Stimulated activated CD4-positive, alpha-beta T cell treated with anti-CD3 and anti-CD28 coated beads, TNF-alpha, amount 100 ng/mL, for 1 hour (primary cell): Measurements from ENCODE around the gene IFT81.
"Not testable (repeated sequence)": the region's sequence is repeated elsewhere in the genome, so short reads cannot be mapped to it uniquely, and the experiment has no call there.

ENCODE experiments used
- DNase-seq, 3 donors: peaks; one replicate each; pipeline ENCODE4 v3.0.0-alpha.2; 2020; ENCODE audit warnings: low read depth in 3 of 3, low spot score in 1 of 3

IFT81 gene

DNA sequence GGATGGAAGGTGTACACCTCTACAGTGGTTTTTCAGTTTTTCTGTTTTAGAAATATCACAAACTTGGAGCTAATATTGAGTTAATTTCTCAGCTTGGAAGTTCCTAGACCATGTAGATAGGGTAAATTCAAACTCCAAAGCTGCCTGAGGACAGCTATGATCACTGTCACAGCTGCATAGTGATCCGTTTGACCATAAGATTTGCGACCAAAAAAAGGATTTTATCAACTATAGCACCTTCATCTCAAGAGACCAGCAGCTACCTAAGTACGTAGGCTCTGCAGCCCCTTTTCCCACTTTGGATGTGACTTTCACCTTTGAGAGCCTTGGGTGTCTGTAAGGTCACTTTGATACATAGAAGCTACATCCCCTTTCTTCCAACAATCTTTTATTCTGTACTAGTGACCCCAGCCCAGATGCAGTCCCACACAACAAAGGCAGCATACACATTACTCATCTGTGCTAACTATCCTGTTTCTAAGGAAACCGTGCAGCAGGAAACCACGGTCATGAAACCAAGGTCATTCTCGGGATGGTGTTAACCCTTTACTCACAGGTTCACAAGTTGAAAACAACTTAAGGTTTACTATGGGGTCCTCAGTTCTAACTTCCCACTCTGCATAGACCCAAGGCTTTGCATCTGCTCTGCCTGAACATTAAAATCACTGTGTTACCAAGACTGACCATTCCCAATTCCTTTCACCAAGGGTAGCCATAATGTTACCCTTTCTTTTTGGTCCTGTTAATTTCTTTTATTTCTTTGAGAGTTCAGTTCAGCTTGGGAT is 75.4 kb downstream of the IFT81 start:
- DNase-seq, result no peak

- no peak for DNase-seq
Measured at GRCh38 chr12:110200124-110200417, 75.9 kb downstream of the IFT81 start.

- DNase-seq, result no peak
Measured at GRCh38 chr12:110201995-110202394, 77.8 kb downstream of the IFT81 start.

GRCh38 chr12:110203546-110203945 is 79.4 kb downstream of the IFT81 start:
- no peak for DNase-seq

GRCh38 chr12:110205931-110206330 is 81.8 kb downstream of the IFT81 start:
- no peak for DNase-seq

DNA sequence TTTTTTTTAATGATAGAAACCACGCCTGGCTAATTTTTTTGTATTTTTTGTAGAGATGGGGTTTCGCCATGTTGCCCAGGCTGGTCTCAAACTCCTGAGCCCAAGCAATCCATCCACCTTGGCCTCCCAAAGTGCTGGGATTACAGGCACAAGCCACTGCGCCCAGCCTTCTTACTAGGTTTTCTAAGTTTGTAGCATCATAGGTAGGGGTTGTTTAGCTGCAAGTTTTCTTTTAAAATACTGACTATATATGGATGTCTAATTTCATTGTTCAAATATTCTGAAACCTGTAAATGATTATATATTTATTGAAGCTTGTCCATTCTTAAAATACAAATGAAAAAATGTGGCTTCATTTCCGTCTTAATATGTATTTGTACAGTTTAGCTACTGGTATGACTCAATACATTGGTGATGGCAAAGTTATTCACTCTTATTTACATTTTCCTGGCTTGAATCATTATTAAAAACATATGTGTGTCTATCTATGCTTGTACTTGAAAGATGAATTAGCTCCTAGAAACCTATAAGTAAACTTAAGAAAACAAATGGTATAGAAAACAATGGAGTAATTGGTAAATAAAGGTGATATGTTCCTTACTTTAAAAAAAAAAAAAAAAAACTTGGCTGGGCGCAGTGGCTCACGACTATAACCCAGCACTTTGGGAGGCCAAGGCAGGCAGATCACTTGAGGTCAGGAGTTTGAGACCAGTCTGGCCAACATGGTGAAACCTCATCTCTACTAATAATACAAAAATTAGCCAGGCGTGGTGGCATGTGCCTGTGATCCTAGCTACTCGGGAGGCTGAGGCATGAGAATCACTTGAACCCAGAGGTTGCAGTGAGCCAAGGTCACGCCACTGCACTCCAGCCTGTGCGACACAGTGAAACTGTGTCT is 87.7 kb downstream of the IFT81 start:
- not testable (repeated sequence) for DNase-seq

DNA sequence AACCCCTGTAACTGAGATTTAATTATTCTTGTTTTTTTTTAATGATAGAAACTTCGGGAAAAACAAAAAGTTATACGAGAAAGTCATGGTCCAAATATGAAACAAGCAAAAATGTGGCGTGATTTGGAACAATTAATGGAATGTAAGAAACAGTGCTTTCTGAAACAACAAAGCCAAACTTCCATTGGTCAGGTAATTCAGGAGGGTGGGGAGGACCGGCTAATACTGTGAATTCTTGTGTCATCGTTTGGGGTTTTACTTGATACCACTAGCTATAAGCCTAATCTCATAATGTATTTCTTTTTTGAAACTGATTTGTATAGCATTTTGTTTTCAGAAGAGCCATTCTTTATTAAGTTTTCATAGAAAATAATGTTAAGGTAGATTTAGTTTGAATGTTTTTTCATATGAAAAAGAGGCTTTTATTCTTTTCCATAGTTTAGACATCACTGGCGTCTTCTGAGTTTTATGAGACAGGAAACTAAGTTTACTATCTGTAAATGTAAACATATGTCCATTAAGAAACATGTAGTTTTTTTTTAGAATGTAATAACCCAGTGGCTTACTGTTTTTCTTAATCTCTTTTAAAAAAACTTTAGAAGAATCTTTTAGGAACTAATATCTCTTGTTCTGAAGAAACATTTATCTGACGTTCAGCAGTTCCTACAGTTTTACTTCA is 94.0 kb downstream of the IFT81 start:
- no peak for DNase-seq

DNA sequence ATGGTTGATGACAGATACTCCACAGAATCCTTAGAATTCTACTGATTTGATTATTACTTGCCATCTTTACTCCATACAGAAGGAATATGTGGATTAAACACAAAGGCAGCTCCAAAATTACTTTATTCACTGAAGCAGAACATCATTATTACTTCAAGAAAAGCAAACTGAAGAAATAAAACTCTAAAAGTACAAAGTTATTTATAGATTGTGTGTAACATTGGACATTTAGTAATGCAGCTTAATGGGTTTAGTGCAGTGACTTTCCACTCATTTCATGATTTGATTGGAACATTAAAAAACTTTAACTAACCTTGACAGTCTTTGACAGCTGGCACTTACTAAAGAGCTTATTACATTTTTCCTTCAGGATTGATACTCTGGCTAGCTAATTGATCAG is 97.9 kb downstream of the IFT81 start:
- no peak for DNase-seq

DNA sequence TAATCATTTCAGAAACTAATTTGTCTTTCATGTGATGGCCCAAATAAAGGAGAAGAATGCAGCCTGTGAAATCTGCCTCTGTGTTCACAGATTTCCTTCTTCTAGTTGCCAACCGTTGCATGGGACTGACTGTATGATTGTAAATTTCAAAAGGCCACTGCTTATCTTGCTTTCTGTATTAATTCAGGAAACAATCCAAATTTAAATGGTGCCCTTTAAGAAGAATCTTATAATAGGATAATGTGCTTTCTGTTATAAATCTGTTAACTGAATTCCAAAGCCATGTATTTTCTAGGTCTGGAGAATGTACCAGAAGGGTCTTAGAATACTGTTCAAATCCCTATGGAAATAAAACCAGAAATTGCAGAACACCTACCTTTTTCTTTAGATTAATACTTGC is 98.3 kb downstream of the IFT81 start:
- DNase-seq, result no peak

DNA sequence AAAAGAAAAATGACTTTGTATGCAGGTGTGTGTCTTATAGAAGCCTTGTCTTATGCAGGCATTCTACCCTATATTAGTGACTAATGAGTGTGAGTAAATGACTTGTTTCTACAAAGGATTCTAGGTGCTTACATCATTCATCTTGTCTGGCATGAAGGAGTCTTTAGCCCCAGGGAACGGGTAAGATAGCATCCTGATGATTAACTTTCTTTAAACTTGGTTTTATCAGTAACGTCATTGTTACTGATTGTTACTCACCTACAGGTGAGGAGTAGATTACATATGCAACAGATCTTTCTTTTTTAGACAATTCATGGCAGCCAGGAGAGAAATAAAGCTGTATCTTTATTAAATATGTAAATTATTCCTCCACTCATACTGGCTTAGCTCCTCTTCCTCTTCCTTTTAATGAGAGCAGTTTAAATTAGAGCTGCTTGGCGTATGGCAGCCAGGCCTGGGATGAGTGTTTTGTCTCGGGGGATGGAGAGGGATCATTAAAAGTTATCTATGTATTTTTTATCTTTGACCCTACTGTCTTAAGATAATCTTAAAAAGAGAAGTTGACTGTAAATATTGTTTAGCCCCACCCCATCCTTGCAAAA is 99.7 kb downstream of the IFT81 start:
- DNase-seq, result no peak

DNA sequence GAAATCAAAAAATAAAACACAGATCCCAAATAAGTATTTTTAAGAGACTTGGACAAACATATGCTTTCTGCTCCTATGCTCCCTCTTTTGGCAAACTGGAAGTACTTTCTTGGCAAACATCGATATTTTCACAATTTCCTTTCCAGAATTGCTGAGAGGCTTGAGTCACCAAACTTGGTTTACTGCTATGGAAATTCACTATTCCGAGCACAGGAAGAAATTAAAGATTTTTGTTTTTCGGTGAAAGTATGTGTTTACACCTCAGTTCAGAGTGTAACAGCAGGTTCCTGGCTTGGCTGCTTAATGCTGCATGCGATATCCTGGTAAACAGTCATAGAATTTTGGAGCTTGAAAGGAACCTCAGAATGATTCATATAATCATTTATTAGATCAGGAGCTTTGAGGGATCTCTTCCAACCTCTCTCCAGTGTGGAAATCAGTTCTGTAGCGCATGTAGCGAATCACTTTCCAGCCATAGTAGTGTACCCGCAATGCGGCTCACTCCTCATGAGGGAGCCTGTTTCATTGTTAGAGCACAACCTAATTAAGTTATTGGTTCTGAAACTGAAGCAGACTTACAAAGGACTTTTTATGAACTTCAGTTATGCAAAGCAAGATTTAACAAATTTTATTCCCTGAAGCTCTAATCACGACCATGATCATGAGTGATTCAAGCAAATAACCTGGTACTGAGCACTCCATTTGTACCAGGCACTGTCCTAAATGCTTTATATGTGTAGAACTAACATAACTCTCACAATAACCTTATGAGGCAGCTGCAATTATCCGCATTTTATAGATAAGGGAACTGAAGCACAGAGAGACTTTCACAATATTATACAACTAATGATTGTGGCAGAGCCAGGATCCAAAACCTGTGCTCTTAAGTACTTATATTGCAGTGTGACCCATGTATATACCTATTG is 100.5 kb downstream of the IFT81 start:
- DNase-seq, result no peak

GRCh38 chr12:110227138-110227537 is 103.0 kb downstream of the IFT81 start:
- no peak for DNase-seq

DNA sequence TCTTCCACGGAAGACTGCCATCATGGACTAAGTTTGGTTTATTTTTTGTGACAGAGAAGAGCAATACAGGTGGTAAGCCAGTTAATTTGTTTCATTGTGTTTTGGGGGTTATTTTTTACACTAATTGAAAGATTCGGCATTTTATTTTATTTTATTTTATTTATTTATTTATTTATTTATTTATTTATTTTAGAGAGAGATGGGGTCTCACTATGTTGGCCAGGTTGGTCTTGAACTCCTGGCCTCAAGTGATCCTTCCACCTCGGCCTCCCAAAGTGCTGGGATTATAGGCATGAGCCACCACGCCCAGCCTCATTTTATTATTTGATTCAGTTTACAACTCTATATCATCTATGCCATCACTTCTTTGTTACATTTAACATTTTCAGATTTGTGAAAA is 104.2 kb downstream of the IFT81 start:
- not testable (repeated sequence) for DNase-seq

GRCh38 chr12:110228756-110229155 is 104.6 kb downstream of the IFT81 start:
- DNase-seq, result no peak

DNA sequence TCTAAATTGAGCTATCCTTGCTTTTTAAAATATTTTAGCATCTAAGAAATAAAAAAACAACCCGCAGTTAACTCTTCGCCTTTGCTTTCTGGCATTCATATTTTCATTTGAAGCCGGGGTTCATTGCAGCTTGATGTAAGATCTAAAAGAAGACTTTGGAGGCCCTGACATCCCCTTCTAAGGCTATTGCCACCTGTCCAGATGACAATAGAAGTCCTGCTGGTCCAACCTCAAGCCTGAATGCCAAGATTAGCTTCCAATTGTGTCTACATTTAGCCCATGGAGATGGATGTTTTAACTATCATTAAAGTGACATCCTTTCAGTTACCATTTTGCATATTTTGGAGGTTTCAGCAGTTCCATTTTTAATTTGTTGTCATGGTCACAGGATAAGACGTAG is 105.3 kb downstream of the IFT81 start:
- no peak for DNase-seq

DNA sequence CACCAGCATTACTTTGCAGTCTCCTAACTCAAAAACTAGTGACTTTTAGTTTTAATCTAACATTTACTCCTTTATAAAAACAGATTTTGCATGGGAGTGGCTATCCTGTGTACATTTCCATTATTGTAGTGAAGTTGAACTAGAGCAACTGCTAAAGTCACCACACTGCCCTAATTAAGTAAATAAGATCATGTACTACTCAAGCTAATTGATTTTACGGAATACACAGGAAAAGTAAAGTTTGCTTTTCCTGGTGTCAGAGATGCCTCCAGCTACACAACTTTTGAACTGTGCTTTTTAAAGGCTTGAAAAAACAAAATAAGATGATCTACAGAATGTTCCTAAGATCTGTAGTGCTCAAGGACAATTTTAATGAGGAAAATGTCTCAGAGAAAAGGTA is 106.5 kb downstream of the IFT81 start:
- DNase-seq, result no peak

DNA sequence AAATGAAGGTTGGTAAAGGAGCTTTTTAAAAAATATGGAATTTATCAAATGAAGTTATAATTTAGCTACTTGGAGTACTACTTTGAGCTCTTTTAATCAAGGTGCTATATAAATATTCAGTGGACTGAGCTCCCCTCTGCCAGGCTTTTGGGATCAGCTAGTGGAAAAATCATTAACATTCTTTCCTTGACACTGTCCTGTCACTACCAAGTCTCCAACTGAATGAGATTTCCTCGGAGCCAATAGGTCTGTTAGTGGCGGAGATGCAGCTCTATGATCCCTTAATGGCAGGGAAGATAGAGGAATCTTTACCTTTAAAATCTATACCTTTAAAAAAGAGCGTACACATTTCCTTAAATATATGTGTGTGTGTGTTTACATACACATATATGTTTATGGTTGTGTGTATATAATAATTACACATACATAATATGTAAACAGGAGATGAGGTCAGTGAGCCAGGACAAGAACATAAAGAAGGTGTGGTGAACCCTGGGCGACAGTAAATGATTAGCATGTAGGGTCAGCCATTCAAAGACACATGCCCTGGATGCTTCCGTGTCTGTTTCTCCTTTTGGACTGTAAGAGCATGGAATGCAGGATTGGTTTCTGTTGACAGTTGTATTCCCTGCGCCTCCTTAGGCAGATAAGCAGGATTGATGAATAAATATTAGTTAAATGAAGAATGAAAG is 109.2 kb downstream of the IFT81 start:
- DNase-seq, result no peak

GRCh38 chr12:110234331-110234751 is 110.2 kb downstream of the IFT81 start:
- DNase-seq, result no peak

- no peak for DNase-seq
Measured at GRCh38 chr12:110234755-110235154, 110.6 kb downstream of the IFT81 start.

GRCh38 chr12:110235383-110235782 is 111.2 kb downstream of the IFT81 start:
- no peak for DNase-seq
